Epidermal melanocyte (primary cell): ENCODE measurements around the gene QPCT.

Experiments used
- DNase-seq: peaks from one replicate; pipeline ENCODE4 v3.0.0; 2011; ENCODE audit warnings: low spot score; ENCODE audit not compliant: insufficient read length

The QPCT gene

DNA sequence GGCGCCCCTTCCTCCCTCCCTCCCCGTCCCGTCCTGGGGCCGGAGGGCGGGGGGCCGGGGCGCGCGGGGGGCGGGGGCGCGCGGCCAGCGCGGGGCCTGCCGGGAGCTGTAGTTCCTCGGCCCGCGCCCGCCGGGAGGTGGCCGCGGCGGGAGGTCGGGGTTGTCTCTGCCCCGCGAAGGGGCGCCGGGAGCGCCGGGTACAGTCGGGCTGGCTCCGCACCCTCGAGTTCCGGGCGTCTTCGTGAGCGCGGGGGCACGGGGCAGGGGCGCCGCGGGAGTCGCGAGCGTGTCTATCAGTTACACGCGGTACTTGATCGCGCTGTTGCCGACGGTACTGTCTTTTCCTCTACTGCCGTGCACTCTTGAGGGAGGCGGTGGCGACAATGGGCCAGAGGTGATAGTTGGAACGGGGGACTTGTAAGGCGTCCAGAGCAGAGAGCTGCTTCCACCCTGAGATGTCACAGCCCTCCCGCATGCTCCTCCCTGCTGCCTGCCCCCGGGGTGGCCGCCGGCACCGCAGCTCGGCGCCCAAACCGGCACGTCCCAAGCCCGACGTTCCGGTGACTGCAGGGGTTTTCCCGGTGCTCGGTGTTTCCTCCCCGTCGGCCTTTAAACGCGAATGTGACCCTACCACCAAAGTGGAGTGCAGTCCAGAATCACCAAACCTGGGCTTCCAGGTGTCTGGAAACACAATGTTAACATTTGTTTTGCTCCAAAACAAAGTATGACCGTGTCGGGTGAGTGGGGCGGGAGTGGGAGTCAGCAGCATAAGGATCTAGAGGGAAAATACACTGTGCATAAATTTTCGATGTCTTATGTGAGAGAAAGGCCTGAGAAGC is 19.4 kb upstream of the QPCT start, which contains the start of gene PRKD3:
PRKD3 (minus strand) TSS at position 48 of the 839 bp plus-strand sequence. CDS start 8,309 bp downstream, outside the sequence.
- DNase-seq = peak; percentile 63

- no peak for DNase-seq
These were observed 18.8 kb upstream of the QPCT start for GRCh38 chr2:37325625-37326071.

DNA sequence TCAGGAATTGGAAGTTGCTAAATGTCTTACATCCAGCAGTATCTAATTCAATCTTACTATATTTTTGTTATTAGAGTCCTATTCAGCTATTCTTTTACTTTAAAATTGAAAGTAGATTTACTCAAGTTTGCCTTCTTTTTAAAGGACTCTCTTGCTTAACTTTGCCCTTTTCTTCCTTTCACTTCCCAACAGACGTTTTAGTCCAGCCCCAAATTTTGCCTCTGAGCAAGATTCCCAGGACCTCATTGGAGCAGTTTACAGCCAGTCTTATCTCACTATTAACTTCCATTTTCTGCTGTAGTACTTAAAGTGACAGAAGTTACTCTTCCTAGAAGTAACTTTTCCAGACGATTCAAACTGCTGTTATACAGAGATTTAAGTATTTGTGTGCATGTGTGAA is 18.1 kb upstream of the QPCT start:
- peak; percentile 83 for DNase-seq

DNA sequence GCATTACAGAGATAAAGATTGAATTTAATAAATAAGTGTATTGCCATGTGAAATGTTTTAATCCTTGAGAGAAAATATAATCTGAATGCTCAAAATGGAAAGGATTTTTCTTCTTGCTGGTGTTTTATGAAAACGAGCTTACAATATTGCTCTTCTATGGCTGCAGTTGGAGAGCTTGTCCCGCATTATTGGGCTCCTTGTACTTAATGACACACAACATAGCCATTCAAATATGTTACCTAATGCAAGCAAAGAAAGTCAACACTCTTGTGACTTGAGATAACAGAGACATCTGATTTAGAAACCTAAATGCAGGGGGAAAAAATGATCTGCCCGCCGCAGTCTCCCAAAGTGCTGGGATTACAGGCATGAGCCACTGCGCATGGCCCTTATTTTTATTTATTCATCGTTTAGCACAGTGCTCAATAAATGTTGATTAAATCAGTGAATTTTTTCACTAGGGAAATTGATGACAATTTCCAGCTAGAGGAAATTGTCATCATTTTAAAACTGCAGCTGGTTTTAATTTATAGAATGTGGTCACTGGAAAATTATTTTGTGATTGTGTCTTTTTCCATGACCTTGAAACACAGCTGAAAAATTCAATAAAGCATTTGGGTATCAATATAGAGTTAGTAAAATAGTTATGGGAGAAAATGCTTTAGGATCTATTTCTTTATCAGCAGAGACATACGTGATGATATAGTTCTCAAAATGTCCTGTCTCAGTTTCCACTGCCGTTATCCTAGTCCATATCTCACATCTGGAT is 17.4 kb upstream of the QPCT start:
- no peak for DNase-seq

- DNase-seq = no peak
These were observed 13.7 kb upstream of the QPCT start for GRCh38 chr2:37330681-37331080.

DNA sequence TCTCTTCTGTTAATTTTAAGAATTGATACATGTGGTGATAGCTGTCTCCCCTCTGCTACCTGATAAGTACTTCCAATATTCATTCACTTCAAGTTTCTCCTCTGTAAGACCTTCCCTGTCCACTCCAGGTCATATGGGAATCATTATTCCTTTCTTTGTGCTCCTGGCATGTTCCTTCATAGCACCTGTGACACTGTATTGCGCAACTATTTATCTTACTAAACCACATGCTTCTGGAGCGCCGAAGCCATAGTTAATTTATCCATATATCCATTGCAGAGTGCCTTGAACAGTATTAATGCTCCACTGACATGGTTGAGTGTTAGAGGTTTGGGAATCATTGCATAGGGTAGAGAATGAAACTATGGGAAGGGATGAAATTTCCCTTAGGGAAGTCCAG is 11.9 kb upstream of the QPCT start:
- DNase-seq = no peak

DNA sequence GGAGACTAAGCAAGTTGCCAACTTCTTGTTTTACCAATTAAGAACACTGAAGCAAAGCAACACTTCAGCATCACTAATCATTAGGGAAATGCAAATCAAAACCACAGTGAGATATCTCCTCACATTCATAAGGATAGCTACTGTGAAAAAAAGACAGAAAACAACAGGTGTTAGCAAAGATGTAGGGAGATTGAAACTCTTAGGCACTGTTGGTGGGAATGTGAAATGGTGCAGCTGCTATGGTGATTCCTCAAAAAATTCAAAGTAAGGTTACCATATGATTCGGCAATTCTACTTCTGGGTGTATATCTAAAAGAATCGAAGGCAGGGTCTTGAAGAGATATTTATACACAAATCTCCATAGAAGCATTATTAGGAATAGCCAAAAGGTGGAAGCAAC is 11.2 kb upstream of the QPCT start:
- DNase-seq = no peak

DNA sequence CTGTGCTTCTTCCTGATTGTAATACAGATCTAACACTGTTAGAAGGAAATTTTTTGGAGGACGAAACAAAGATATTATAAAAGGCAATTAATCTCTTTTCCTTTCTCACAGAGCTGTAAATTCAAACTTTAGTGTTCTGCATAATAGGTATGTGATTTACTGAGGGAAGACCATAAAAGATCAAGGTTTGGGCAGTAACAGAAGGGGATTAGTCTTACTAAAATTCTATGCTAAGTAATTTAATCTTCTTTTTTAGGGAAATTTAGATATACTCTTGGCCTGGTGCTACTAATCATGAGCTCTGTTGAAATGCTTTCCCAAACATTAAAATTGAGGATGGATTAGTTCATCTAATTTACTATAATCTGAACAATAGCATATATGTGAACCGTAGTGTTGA is 8.8 kb upstream of the QPCT start:
- DNase-seq = no peak

DNA sequence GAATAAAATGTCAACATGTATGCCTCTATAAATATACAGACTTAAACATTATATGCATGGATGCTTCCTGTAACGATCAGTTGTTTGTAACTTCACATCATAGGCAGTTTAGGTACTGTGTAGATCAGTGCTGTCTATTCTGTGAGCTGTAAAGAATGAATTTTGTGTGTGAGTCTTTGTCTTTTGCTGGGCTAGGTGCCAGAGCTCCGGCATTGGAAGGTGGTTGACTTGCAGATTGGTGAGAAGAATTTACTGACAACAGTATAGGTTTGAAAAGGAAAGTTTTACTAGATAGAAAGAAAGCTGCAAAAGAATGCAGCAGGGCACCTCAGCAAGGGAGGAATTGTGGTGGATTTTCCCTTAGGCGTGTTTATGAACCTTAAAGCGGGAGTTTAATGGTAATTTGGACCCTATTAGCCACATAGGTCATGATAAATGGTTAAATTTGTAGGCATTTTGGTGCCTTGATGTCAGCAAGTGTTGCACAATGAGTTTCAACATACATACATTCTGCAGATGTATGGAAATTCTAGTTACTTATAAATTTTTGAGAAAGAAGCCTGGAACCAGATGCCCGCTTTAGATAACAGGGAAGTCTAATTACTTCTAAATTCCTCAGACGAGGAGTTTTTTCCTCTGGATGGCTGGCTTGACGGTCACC is 6.7 kb upstream of the QPCT start:
- no peak for DNase-seq

DNA sequence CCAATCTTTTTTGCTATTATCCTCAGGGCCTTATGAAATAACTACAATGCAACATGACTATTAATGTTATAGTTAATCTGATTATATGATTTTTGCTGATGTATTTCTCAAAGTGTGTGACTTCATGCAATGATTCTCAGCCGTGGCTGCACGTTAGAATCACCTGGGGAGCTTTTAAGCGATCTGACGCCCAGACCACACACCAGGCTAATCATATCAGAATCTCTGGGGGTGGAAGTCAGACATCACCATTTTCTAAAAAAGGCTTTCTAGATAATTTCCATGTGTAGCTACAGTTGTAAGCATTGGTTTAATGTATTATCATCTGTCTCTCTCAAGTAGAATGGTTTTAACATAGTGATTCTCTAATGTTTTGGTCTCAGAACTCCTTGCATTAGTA is 5.5 kb upstream of the QPCT start:
- no peak for DNase-seq

DNA sequence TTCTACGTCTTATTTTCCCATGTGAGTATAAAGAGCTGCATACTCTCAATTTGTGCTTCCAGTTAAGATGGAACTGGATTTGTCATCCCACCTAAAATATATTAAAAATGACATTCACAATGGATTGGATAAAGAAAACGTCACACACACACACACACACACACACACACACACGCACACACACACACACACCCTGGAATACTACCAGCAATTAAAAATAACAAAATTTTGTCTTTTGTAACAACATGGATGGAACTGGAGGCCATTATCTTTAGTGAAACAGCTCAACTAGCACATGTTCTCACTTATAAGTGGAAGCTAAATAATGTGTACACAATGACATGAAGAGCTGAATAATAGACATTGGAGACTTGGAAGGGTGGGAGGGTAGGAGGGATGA is 3.8 kb upstream of the QPCT start:
- DNase-seq = no peak

- DNase-seq = no peak
These were observed 1.7 kb upstream of the QPCT start for GRCh38 chr2:37342591-37343220.

DNA sequence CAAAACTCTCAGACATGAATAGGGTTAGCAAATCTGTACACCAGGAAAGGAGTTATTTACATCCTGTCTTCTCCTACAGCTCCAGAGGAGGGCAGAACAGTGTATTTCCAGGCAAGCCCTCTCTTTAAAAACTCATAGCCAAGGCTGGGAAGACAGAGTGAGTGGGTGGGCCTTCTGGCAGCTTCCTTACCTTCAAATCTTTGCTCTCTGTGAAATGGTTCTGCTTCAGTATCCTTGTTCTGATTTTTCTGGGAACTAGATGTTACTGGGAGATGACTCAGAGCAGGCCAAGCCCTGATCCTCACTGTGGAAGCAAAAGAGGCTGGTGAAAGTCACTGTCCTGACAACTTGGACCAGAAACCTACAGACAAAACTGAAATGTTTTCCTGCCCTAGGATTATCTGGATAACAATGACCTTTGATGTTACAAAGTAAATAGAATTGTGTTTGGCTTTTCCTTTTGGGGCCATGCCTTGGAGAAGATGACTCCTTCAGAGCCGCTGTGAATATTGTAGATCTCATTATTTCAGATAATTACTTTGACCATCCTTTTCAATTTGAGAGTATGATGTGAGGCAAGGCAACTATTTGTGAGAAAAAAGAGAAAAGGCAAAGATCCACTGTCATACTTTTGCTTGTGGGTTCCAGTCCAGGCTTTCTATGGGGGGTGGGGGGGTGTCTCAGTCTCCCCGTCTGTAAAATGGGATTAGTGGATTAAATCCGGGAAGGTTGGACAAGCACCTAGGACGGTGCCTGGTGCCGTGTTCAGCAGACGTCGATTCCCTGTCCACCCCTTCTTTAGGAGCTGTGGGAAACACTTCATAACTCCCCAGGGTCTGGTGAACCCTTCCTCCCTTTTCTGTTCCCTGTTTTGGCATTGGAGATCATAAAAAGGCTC is 644 bp upstream of the QPCT start:
- peak; percentile 64 for DNase-seq

GRCh38 chr2:37348155-37348554 is 3.7 kb downstream of the QPCT start:
- DNase-seq = no peak

- no peak for DNase-seq
These were observed 4.9 kb downstream of the QPCT start for GRCh38 chr2:37349231-37349860.

- no peak for DNase-seq
These were observed 5.6 kb downstream of the QPCT start for GRCh38 chr2:37350034-37350433.

DNA sequence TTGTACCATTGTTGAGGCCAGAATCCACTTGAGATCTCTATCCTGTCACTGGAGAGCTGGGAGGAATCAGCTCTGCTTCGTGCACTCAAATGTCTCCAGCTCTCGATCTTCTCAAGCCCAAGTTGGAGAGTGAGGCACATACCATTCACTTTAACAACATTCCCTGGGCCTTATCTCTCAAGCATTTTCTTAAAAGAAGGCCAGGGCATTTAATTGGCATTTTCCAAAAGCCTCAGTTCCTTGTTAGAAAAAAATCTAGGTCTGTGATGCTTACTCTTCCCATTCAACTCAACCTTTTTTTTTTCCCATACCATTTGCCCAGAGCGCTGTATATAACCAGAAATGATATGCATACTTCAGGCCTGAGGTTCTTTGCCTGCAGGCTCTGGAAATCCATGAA is 10.1 kb downstream of the QPCT start:
- no peak for DNase-seq

GRCh38 chr2:37355735-37356134 is 11.3 kb downstream of the QPCT start:
- no peak for DNase-seq

DNA sequence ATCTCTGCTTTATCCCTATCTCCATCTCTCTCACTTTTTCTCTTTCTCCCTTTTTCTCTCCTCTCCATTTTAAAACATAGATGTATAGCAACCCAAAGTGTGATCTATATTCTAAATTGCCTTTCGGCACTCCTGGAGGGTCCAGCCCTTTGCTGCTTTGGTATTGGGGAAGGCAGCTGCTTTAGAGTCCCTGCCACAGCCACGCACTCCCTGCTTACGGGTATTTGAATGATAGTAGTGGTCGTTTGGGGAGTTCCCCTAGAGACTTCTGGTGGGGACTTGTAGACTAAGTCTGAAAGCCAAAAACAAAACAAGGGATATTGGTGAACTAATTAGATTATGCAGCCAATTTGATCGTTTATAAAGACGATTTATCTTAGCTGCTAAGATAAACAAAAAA is 11.9 kb downstream of the QPCT start:
- no peak for DNase-seq

- DNase-seq = no peak
These were observed 12.6 kb downstream of the QPCT start for GRCh38 chr2:37357069-37357468.
